HepG2 (cell line): ENCODE measurements around the gene ATP1B2. TPM values are rescaled to one million over a fixed set of nuclear protein-coding genes. Genes with fewer than 3 reads are reported as not detected.

ENCODE experiments used
- AGO2 ChIP-seq: fragments of 200-400 bp; formaldehyde crosslinking; optimal IDR thresholded peaks from 2 replicates; pipeline ENCODE3; 2017; ENCODE audit warnings: mild to moderate bottlenecking, low read depth, low read length, moderate library complexity
- FIP1L1 ChIP-seq: fragments of 200-400 bp; formaldehyde crosslinking; IDR thresholded peaks from 2 replicates; pipeline ENCODE4 v1.6.1; 2018; ENCODE audit warnings: low read depth, mild to moderate bottlenecking, low read length, moderate library complexity, borderline replicate concordance; ENCODE audit not compliant: insufficient read depth
- HIVEP1 ChIP-seq: sonication (generic); formaldehyde crosslinking; IDR thresholded peaks from 2 replicates; pipeline ENCODE4 v1.4.0; 2020; ENCODE audit warnings: mild to moderate bottlenecking, missing genetic modification reagents
- HNRNPLL ChIP-seq: fragments of 200-400 bp; formaldehyde crosslinking; IDR thresholded peaks from 2 replicates; pipeline ENCODE4 v1.6.1; 2017; ENCODE audit warnings: mild to moderate bottlenecking, low read depth, low read length; ENCODE audit not compliant: poor library complexity, severe bottlenecking
- JDP2 ChIP-seq: sonication (generic); formaldehyde crosslinking; IDR thresholded peaks from 2 replicates; pipeline ENCODE4 v1.8.1; 2022; ENCODE audit warnings: missing genetic modification reagents, borderline replicate concordance
- JUN ChIP-seq: sonication (generic); formaldehyde crosslinking; IDR thresholded peaks from 2 replicates; pipeline ENCODE4 v1.4.0; 2020; ENCODE audit warnings: mild to moderate bottlenecking, missing genetic modification reagents
- KDM6A ChIP-seq: IDR thresholded peaks from 2 replicates; pipeline ENCODE4 v1.6.1; 2016; ENCODE audit warnings: low read depth
- NFYB ChIP-seq: sonication (generic); formaldehyde crosslinking; IDR thresholded peaks from 2 replicates; pipeline ENCODE4 v1.4.0; 2020; ENCODE audit warnings: missing genetic modification reagents
- NONO ChIP-seq, 2 experiments: fragments of 450-650 bp in 1 of 2; sonication (generic) in 1 of 2; formaldehyde crosslinking in 1 of 2; IDR thresholded peaks in 1 of 2; conservative IDR thresholded peaks in 1 of 2; 2 replicates each; pipeline versions ENCODE4 v1.6.1 to v1.8.0; 2017 to 2022; ENCODE audit warnings: mild to moderate bottlenecking in 1 of 2, missing genetic modification reagents in 1 of 2, moderate library complexity in 1 of 2
- RCOR2 ChIP-seq: IDR thresholded peaks from 2 replicates; pipeline ENCODE4 v1.6.1; 2016; ENCODE audit warnings: missing biosample characterization, missing genetic modification reagents
- REPIN1 ChIP-seq: sonication (generic); formaldehyde crosslinking; IDR thresholded peaks from 2 replicates; pipeline ENCODE4 v1.8.0; 2022; ENCODE audit warnings: missing genetic modification reagents, low read depth, mild to moderate bottlenecking, borderline replicate concordance
- REXO4 ChIP-seq: sonication (generic); formaldehyde crosslinking; IDR thresholded peaks from 2 replicates; pipeline ENCODE4 v1.8.0; 2022; ENCODE audit warnings: missing genetic modification reagents, mild to moderate bottlenecking, borderline replicate concordance
- SATB2 ChIP-seq: sonication (generic); formaldehyde crosslinking; IDR thresholded peaks from 2 replicates; pipeline ENCODE4 v1.5.0; 2020; ENCODE audit warnings: missing genetic modification reagents
- SNRNP70 ChIP-seq: fragments of 200-400 bp; formaldehyde crosslinking; IDR thresholded peaks from 2 replicates; pipeline ENCODE4 v1.6.1; 2017; ENCODE audit warnings: mild to moderate bottlenecking, low read depth, low read length, moderate library complexity
- TCF7L2 ChIP-seq: IDR thresholded peaks from 2 replicates; pipeline ENCODE4 v1.6.1; 2011; ENCODE audit warnings: mild to moderate bottlenecking, low read depth, low read length, moderate library complexity
- ZNF124 ChIP-seq: sonication (generic); formaldehyde crosslinking; IDR thresholded peaks from 2 replicates; pipeline ENCODE4 v1.4.0; 2020; ENCODE audit warnings: missing genetic modification reagents
- ZNF431 ChIP-seq: sonication (generic); formaldehyde crosslinking; IDR thresholded peaks from 2 replicates; pipeline ENCODE4 v1.9.0; 2022; ENCODE audit warnings: missing genetic modification reagents, low read depth, mild to moderate bottlenecking, borderline replicate concordance
- ZNF883 ChIP-seq: sonication (generic); formaldehyde crosslinking; IDR thresholded peaks from 2 replicates; pipeline ENCODE4 v1.5.1; 2020; ENCODE audit warnings: mild to moderate bottlenecking, missing genetic modification reagents; ENCODE audit errors: not compliant biosample characterization
- ZSCAN30 ChIP-seq: sonication (generic); formaldehyde crosslinking; IDR thresholded peaks from 2 replicates; pipeline ENCODE4 v1.5.0; 2020; ENCODE audit warnings: mild to moderate bottlenecking, missing genetic modification reagents
- polyA plus RNA-seq, 8 experiments: library from polyadenylated mRNA; depleted of rRNA in 3 of 8; stranded (reverse) in 7 of 8; unstranded in 1 of 8; fragments of >200 nt; fragmentation: Illumina TruSeq in 4 of 8; extraction: Trizol in 4 of 8; gene quantifications; 2 replicates each; pipeline versions ENCODE4 v1.2.1 to v1.2.3, GENCODE V29; 2011 to 2016; ENCODE audit warnings: low read depth in 4 of 8, missing spikeins in 1 of 8, mixed read lengths in 1 of 8; ENCODE audit not compliant: insufficient read depth in 1 of 8
- total RNA-seq, 5 experiments: library from RNA; depleted of rRNA; stranded (reverse); fragments of >200 nt; fragmentation: Illumina TruSeq; extraction: Trizol; gene quantifications; 2 replicates each; pipeline ENCODE4 v1.2.3, GENCODE V29; 2016; ENCODE audit warnings: low read depth in 1 of 5
- TF ChIP-seq, protein P1 (sequence below): sonication (generic); formaldehyde crosslinking; IDR thresholded peaks from 2 replicates; pipeline ENCODE4 v1.4.0; 2020; ENCODE audit warnings: missing genetic modification reagents, borderline replicate concordance
- TF ChIP-seq, protein P2 (sequence below): sonication (generic); formaldehyde crosslinking; conservative IDR thresholded peaks from 2 replicates; pipeline ENCODE4 v1.8.0; 2022; ENCODE audit warnings: low read depth, missing genetic modification reagents
- TF ChIP-seq, protein P3 (sequence below): sonication (generic); formaldehyde crosslinking; IDR thresholded peaks from 2 replicates; pipeline ENCODE4 v1.4.0; 2020; ENCODE audit warnings: missing genetic modification reagents, borderline replicate concordance

ATP1B2 gene
- total and polyA plus RNA-seq, 2 of the 13 experiments (the other 11 are each of a cell fraction or from before 2014, with no cell fraction given): not detected

DNA sequence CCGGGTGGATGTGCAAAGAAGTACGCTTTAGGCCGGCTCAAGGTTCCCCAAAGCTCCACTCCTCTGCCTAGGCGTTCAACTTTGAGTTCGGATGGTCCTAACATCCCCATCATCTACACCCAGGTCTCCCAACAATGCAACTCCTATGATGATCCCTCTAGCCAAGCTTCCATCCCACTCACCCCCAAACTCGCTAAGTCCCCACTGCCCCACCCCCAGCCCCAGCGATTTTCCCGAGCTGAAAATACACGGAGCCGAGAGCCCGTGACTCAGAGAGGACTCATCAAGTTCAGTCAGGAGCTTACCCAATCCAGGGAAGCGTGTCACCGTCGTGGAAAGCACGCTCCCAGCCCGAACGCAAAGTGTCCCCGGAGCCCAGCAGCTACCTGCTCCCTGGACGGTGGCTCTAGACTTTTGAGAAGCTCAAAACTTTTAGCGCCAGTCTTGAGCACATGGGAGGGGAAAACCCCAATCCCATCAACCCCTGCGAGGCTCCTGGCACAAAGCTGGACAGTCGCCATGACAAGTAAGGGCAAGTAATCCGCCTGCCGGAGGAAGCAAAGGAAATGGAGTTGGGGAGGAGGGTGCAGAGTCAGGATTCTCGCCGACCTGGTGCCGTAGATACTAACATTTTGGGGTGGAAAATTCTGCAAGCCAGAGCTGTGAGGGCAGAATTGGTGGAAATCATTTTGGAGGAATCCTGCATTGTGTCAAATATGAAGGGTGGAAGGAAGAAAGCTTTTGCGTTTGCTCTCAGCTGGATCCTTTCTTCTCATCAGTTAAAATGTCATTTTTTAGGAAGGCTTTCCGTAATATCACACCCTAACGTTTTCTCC, 36.6 kb downstream of the ATP1B2 start, which contains the start of gene TP53 (continued):
- TF ChIP-seq FIP1L1 (0 out of 2 replicates have a peak, but pooled peaks have one; percentile 36), NFYB (no peak), AGO2 (no peak), SATB2 (0 out of 2 replicates have a peak, but pooled peaks have one; percentile 12), ZNF883 (CRISPR knock-in tag) (no peak), KDM6A (CRISPR knock-in tag) (no peak), RCOR2 (no peak), ZNF124 (CRISPR knock-in tag) (0 out of 2 replicates have a peak, but pooled peaks have one; percentile 67), JUN (no peak), TCF7L2 (no peak), ZSCAN30 (no peak), HIVEP1 (CRISPR knock-in tag) (0 out of 2 replicates have a peak, but pooled peaks have one; percentile 20), REPIN1 (CRISPR knock-in tag) (peak; percentile 72), REXO4 (CRISPR knock-in tag) (no peak), HNRNPLL (no peak), NONO (IDR thresholded peaks at IDR 0.05) (no peak), NONO (CRISPR knock-in tag; conservative IDR thresholded peaks at IDR 0.05) (peak; percentile 67), ZNF431 (0 out of 2 replicates have a peak, but pooled peaks have one; percentile 64), SNRNP70 (no peak), JDP2 (CRISPR knock-in tag) (no peak)
- TF ChIP-seq, protein P1, sequence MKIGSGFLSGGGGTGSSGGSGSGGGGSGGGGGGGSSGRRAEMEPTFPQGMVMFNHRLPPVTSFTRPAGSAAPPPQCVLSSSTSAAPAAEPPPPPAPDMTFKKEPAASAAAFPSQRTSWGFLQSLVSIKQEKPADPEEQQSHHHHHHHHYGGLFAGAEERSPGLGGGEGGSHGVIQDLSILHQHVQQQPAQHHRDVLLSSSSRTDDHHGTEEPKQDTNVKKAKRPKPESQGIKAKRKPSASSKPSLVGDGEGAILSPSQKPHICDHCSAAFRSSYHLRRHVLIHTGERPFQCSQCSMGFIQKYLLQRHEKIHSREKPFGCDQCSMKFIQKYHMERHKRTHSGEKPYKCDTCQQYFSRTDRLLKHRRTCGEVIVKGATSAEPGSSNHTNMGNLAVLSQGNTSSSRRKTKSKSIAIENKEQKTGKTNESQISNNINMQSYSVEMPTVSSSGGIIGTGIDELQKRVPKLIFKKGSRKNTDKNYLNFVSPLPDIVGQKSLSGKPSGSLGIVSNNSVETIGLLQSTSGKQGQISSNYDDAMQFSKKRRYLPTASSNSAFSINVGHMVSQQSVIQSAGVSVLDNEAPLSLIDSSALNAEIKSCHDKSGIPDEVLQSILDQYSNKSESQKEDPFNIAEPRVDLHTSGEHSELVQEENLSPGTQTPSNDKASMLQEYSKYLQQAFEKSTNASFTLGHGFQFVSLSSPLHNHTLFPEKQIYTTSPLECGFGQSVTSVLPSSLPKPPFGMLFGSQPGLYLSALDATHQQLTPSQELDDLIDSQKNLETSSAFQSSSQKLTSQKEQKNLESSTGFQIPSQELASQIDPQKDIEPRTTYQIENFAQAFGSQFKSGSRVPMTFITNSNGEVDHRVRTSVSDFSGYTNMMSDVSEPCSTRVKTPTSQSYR (CRISPR knock-in tag): no peak
- TF ChIP-seq, protein P2, sequence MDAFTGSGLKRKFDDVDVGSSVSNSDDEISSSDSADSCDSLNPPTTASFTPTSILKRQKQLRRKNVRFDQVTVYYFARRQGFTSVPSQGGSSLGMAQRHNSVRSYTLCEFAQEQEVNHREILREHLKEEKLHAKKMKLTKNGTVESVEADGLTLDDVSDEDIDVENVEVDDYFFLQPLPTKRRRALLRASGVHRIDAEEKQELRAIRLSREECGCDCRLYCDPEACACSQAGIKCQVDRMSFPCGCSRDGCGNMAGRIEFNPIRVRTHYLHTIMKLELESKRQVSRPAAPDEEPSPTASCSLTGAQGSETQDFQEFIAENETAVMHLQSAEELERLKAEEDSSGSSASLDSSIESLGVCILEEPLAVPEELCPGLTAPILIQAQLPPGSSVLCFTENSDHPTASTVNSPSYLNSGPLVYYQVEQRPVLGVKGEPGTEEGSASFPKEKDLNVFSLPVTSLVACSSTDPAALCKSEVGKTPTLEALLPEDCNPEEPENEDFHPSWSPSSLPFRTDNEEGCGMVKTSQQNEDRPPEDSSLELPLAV (CRISPR knock-in tag): no peak
- TF ChIP-seq, protein P3, sequence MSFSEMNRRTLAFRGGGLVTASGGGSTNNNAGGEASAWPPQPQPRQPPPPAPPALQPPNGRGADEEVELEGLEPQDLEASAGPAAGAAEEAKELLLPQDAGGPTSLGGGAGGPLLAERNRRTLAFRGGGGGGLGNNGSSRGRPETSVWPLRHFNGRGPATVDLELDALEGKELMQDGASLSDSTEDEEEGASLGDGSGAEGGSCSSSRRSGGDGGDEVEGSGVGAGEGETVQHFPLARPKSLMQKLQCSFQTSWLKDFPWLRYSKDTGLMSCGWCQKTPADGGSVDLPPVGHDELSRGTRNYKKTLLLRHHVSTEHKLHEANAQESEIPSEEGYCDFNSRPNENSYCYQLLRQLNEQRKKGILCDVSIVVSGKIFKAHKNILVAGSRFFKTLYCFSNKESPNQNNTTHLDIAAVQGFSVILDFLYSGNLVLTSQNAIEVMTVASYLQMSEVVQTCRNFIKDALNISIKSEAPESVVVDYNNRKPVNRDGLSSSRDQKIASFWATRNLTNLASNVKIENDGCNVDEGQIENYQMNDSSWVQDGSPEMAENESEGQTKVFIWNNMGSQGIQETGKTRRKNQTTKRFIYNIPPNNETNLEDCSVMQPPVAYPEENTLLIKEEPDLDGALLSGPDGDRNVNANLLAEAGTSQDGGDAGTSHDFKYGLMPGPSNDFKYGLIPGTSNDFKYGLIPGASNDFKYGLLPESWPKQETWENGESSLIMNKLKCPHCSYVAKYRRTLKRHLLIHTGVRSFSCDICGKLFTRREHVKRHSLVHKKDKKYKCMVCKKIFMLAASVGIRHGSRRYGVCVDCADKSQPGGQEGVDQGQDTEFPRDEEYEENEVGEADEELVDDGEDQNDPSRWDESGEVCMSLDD (CRISPR knock-in tag): peak; percentile 18; the same call in 1 of the 2 replicates
